ENCODE data around the gene CCDC158. TPM values are rescaled to one million over a fixed set of nuclear protein-coding genes. Genes with fewer than 3 reads are reported as not detected.

CCDC158 gene
- total and polyA plus RNA-seq, 10 of the 15 experiments (the other 5 are each of a cell fraction or from before 2014, with no cell fraction given) = not detected

DNA sequence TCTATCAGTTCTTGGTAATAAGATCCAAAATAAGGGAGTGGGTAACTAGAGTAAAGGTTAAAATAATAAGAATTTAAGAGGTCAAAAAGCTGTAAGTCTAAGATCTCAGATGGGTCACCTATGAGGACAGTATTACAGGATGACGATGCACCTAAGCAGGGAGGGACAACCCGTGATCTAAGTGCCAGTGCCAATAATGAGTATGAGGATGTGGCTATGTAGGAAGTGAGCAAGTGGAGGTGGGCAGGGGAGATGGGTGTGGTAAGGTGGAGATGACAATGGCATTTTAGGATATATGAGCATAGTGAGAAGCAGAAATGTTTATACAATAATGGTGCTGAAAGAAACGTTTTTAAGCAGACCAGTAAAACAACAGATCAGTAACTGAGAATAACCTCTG is 19.3 kb downstream of the CCDC158 start:
- DNase-seq (ENCODE audit: low read depth, low spot score) (no peak), ATAC-seq (no peak), FAIRE-seq (no peak)
- no peak for TF ChIP-seq KDM1A (IDR thresholded peaks at IDR 0.05; ENCODE audit: borderline replicate concordance)
- no peak for TF ChIP-seq SP1 (IDR thresholded peaks at IDR 0.05; ENCODE audit: low read depth, low read length)
- intact Hi-C loops (cut with micrococcal nuclease; ENCODE audit: unreplicated experiment) = no loop called here
- Histone ChIP-seq H3K4me1 (ENCODE audit: control insufficient read depth, insufficient read depth, low read length) (no peaks in the 10 kb centered on the region), H3K4me2 (ENCODE audit: control insufficient read depth, insufficient read depth) (no peak overlapping the region), H4K20me1 (ENCODE audit: control insufficient read depth, insufficient read depth) (no peaks in the 10 kb centered on the region), H3K79me2 (ENCODE audit: control insufficient read depth, insufficient read depth, low read length) (no peaks in the 10 kb centered on the region), H2AFZ (ENCODE audit: control insufficient read depth, low read depth, low read length) (no peak overlapping the region), H3K9me3 (replicated peaks; ENCODE audit: control insufficient read depth, insufficient read depth, low read length) (no peaks in the 10 kb centered on the region), H3K27me3 (replicated peaks in 1 of 2; ENCODE audit: control insufficient read depth in 2 of 2, insufficient read depth in 2 of 2, low read length in 1 of 2) (peaks cover 0 to 3% of the 10 kb centered on the region in 2 experiments; a peak in 1 of 4 replicates), H3K4me3 (no peak overlapping the region), H3K9ac (ENCODE audit: control insufficient read depth, insufficient read depth, low read length) (no peak overlapping the region), H3K36me3 (ENCODE audit: control insufficient read depth in 2 of 2, insufficient read depth in 2 of 2, low read length in 1 of 2) (no peaks in the 10 kb centered on the region), H3K27ac (ENCODE audit: control insufficient read depth, insufficient read depth) (no peak overlapping the region)
- RAD21 ChIA-PET (ENCODE audit: unreplicated experiment) = no interaction called here
- in situ Hi-C loops (cut with MboI) = no loop called here
- SMC1A ChIA-PET (ENCODE audit: uncharacterized antibody, unreplicated experiment) = no interaction called here
- POLR2A ChIA-PET = no interaction called here
- 0% methylated on average over 3 of the region's 3 CpGs for WGBS (ENCODE audit: insufficient coverage, insufficient replicate concordance, low lambda C conversion rate, missing lambda C conversion rate)
- no TSS peak for BruUV-seq (replicated peaks)
- CTCF ChIA-PET = interaction anchor here (0.5 kb wide), 1 partner anchor 370 kb away, joined by 3 read pairs; no protein-coding TSS in a partner anchor

DNA sequence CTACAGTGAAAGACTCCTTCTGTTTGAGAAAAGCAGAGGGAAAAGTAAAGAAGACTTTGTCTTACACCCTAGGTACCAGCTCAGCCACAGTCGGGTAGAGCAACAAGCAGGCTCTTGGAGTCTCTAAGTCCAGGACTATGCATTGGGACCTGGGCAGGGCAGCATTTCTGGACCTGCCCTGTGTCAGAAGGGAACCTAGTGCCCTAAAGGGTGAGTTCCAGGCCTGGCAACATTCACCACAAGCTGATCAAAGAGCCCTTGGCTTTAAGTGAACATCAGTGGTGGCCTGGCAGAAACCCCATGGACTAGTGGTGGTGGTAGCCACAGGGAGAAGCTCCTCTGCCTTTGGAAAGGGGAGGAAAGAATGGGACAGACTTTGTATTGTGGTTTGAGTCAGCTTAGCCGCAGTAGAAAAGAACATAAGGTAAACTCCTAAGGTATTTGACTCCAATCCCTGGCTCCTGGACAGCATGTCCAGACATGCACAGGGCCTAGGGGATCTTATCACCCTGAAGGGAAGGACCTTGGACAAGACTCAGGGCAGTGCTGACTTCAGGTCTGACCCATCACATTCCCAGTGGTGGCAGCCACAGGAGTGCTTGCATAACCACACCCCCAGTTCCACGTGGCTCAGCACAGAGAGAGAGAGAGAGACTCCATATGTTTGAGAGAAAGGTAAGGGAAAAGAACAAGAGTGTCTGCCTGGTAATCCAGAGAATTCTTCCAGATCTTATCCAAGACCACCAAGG is 32.6 kb downstream of the CCDC158 start:
- H3K9ac ChIP-seq (ENCODE audit: control insufficient read depth, insufficient read depth, low read length) = no peak overlapping the region
- H3K4me1 ChIP-seq (ENCODE audit: control insufficient read depth, insufficient read depth, low read length) = no peaks in the 10 kb centered on the region
- ChIA-PET SMC1A (ENCODE audit: uncharacterized antibody, unreplicated experiment) (interaction anchor here (1.0 to 1.5 kb wide), 2 partner anchors 10 to 11 kb away, joined by 3 to 4 read pairs; no protein-coding TSS in a partner anchor), CTCF (interaction anchor here (1.1 kb wide), 1 partner anchor 10 kb away, joined by 5 read pairs; no protein-coding TSS in a partner anchor), POLR2A (interaction anchor here (0.6 kb wide), 2 partner anchors 43 to 45 kb away, joined by 3 to 4 read pairs; no protein-coding TSS in a partner anchor), RAD21 (ENCODE audit: unreplicated experiment) (no interaction called here)
- H3K79me2 ChIP-seq (ENCODE audit: control insufficient read depth, insufficient read depth, low read length) = no peaks in the 10 kb centered on the region
- H3K27me3 ChIP-seq (replicated peaks in 1 of 2; ENCODE audit: control insufficient read depth in 2 of 2, insufficient read depth in 2 of 2, low read length in 1 of 2) = no peaks in the 10 kb centered on the region; a peak in 1 of 4 replicates
- in situ Hi-C loops (cut with MboI) = no loop called here
- H4K20me1 ChIP-seq (ENCODE audit: control insufficient read depth, insufficient read depth) = no peaks in the 10 kb centered on the region
- no peak overlapping the region for H3K4me3 ChIP-seq
- FAIRE-seq (no peak), ATAC-seq (no peak), DNase-seq (ENCODE audit: low read depth, low spot score) (no peak)
- H3K36me3 ChIP-seq (ENCODE audit: control insufficient read depth in 2 of 2, insufficient read depth in 2 of 2, low read length in 1 of 2) = no peaks in the 10 kb centered on the region
- H3K9me3 ChIP-seq (replicated peaks; ENCODE audit: control insufficient read depth, insufficient read depth, low read length) = no peaks in the 10 kb centered on the region; the same call in 2 of the 3 replicates
- TF ChIP-seq SREBF1 (IDR thresholded peaks at IDR 0.05; ENCODE audit: low read length) (no peak), TCF7 (IDR thresholded peaks at IDR 0.05; ENCODE audit: borderline replicate concordance) (no peak)
- intact Hi-C loops (cut with micrococcal nuclease; ENCODE audit: unreplicated experiment) = no loop called here
- whole genome bisulfite sequencing (ENCODE audit: insufficient coverage, insufficient replicate concordance, low lambda C conversion rate, missing lambda C conversion rate) = 30% methylated on average over 3 of the region's 3 CpGs
- BruUV-seq (replicated peaks) = no TSS peak
- no peak overlapping the region for H2AFZ ChIP-seq (ENCODE audit: control insufficient read depth, low read depth, low read length)
- no peak overlapping the region for H3K4me2 ChIP-seq (ENCODE audit: control insufficient read depth, insufficient read depth)
- no peak overlapping the region for H3K27ac ChIP-seq (ENCODE audit: control insufficient read depth, insufficient read depth)

Data from GM12878 (cell line).